Measurements from ENCODE around the gene PPP2R2D.

The PPP2R2D gene

DNA sequence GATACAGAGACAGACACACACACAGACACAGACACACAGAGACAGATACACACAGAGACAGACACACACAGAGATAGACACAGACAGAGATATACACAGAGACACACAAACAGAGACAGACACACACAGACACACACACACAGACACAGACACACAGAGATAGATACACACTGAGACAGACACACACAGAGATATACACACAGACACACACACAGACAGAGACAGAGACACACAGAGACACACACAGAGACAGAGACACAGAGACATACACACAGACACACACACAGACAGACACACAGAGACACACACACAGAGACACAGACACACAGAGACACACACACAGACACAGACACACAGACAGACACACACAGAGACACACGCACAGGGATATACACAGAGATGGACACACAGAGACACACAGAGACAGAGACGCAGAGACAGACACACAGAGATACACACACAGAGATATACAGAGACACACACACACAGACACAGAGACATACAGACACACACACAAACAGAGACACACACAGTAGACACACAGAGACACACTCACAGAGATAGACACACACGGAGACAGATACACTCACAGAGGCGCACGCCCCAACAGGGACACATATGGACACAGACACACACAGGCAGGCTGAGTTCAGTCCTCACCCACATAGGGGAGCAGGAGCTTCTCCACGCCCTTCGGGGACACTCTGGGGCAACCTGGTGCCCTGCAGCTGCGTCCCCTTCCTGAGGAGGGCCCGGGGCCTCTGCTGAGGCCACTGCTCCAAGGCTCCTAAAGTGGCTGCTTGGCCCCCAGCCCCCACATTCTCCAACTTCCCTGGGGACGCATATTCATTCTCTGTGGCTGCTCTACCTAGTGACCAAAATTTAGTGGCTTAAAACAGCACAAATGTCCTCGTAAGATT lies 10.3 kb upstream of the PPP2R2D start:
- no peak for DNase-seq

DNA sequence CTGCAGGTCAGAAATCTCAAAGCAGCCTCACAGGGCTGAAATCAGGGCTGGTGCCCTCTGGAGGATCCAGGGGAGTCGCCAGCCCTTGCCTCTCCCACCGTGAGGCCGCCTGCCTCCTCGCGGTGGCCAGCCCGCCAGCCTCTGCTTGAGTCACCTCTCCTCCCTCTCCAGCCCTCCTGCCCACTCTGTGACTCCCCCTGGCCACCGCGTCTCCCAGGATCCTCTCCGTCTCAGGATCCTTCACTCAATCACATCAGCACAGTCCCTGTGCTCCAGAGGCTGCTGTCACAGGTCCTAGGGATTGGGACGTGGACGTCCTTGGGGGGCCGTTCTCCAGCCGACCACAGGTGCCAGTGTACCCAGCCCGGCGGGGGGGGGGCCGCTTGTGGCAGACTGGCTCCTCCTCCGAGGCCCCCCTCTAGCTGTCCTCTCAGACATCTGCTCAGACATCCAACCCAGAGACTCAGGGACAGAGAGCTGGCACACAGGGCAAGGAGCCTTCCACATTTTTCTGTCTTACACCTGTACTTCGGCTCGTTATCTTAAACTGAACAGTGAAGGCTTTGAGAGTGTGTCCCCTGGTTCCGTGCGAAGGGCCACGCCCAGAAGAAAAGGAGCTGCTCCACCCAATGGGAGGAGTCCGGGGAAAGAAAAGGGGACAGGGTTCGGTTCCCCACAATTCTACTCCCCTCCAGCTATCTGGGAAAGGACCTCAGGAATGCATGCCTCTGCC lies 9.4 kb upstream of the PPP2R2D start:
- DNase-seq, result no peak

DNA sequence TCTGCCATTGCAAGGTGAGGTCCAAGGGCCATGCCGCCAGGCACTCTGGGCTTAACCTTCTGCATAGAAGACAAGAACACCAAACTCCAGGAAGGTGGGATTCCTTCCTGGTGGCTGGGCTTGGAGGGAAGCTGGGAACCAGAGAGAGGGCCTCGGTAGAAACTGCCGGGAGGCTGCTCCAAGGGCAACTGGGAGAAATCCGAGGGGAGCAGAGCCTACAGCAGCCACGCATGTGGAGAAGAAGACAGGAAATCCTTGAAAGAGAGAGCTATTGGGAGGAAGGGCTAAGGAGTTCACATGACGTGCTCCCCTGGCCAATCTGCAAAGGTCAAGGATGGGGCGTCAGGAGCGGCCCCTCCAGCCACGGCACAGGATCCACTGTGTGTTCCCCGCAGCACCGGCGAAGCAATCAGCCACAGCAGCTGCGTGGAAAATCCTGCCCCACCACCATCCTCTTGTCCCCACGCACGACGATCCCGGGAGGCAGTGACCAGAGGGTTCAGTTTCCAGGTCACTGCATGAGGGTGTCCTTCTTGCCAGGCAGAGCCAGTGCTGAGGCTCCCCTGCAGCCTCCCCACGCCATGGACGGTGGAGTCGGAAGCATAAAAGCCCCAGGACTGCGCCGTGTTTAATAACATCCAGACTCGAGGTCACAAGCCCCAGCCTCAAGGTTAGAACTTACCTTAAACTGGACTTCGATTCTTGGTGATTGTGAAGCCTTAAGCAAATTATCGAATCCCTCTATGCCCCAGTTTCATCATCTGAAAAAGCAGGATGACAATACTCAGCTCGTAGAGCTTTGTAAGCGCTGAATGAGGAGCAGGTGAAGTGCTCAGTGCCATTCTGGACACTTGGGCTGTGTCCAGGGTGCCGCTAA lies 8.6 kb upstream of the PPP2R2D start:
- no peak for DNase-seq

DNA sequence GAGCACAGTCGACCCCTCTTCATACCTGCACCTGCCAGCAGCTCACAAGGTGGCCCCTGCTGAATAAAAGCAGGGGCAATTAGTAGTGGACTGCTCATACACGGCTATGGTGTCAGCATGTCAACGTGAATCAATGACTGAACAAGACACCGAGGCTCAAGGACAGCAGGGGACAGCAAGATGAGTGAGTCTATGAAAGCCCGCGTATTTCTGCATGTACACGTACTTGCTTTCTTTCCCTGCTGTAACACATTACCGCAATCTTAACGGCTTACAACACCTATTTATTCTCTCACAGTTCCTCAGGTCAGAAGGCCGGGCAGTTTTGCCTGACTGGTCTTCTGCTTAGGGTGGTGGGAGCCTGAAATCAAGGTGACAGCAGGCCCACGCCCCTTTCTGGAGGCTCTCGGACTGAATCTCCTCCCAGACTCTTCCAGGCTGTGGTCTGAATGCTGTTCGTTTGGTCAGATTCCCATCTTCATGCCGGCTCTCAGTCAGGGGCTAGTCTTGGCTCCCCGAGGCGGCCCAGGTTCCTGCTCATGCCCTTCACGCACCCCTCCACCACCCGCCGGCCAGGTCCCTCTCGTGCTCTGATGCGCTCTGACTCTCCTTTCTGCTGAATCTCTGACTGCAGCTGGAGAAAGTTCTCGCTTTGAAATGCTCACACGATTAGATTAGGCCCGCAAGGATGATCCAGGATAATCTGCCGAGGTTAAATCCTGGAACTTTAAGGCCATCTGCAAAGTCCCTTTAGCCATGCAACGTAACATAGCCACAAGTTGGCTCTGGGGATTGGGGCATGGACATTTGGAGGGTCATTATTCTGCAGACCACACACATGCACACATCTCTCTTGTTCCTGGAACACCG lies 7.8 kb upstream of the PPP2R2D start:
- DNase-seq, result no peak

DNA sequence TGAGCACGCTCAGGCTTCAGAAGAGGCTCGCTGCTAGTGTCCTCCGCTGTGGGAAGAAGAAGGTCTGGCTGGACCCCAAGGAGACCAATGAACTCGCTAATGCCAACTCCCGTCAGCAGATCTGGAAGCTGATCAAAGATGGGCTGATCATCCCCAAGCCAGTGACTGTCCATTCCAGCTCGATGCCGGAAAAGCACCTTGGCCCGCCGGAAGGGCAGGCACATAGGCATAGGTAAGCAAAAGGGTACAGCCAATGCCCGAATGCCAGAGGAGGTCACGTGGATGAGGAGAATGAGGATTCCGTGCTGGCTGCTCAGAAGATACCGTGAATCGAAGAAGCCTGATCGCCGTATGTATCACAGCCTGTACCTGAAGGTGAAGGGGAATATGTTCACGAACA lies 5.7 kb upstream of the PPP2R2D start:
- DNase-seq, result no peak

DNA sequence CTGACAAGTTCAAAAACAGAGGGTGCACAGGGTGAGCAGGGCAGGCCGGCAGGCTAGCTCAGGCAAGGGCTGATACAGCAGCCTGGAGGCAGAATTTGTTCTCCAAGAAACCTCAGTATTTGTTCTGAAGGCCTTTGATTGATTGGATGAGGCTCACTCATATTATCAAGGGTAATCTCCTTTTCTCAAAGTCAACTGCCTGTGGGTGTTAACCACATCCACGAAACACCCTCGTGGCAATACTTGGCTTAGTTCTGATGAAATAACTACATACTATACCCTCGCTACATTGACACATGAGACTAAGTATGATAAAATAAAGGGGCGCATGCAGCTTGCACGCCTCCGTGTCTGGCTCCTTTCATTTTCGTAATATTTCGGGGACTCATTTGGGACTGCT lies 4.4 kb upstream of the PPP2R2D start:
- DNase-seq, result no peak

DNA sequence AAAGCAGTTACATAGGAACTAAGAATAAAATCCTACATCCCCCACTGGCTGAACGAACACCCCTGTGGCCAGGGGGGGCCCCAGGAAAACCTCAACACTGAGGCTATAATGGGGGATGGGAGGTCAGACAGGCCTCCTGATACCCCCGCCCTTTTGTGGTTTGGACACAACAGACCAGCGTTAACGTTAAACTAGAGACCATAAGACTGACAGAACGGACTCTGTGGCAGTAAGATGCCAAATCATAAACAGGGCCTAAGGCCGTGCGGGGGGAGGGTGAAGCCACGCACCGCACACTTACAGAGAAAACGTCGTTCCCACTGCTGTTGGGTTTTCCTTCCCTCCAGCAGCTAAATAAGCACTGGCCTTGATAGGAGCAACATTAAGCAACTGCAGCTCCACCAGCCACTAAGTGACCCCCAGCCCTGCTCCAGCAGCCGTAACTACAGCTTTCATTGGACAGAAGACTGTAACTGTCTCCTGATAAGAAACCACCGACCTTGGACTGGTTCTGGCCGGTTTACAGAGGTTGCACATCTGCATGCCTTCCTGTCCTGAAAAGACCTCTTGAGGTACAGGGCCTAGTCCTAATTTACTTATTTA lies 3.4 kb upstream of the PPP2R2D start:
- no peak for DNase-seq

DNA sequence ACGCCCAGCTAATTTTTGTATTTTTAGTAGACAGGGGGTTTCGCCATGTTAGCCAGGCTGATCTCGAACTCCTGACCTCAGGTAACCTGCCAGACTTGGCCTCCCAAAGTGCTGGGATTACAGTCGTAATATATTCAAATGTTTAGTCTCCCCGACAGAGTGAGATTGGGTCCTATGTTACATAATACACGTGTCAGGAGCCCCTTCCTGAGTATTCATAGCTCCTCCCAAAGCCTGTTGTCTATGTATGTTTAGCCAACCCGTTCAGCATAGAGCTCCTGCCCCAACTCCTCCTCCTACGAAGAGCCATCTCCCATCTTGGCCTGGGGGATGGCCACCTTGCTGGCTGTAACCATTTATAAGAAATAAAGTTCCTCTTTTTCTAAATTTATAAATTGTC lies 2.7 kb upstream of the PPP2R2D start:
- no peak for DNase-seq

DNA sequence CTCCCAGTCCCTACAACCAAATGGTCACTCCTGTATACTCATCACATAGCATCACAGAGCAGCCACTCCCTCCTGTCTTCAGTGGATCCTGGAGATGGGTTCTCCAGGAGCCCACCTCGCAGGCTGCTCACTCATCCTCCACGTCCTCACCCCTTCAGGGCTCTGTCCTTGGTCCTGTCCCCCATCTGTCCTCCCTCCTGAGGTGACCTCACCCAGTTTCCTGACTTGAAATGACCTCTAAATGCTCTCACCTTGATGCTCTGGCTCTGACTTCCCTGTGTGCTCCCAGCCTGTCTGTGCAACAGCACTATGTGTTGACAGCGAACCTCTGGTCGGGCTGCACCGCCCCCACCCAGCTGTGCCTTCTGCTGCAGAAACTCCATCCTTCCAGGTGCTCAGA lies 2.1 kb upstream of the PPP2R2D start:
- no peak for DNase-seq

DNA sequence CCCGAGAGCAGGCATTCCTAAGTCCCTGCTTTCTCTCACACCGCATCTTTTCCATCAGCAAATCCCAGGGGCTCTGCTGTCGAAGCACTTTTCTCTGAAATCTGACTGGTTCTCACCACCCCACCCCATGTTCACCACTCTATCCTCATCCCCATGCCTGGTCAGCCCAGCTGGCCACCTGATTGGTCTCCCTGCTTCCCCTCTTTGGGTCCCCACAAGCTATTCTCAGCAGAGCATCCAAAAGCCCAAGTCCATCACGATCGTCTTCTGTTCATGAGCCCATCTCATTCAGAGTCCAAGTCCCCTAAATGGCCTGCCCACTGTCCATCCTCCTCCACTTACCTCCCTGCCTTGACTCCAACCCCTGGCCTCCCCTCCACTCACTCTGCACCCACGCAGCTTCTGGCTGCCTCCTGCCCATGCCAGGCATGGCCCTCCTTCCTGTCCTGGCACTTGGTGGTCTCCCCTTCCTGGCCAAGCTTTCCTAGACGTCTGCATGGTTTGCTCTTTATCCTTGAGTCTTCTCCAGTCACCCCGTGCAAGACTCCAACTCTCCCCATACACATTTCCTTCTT lies 1.6 kb upstream of the PPP2R2D start:
- no peak for DNase-seq

DNA sequence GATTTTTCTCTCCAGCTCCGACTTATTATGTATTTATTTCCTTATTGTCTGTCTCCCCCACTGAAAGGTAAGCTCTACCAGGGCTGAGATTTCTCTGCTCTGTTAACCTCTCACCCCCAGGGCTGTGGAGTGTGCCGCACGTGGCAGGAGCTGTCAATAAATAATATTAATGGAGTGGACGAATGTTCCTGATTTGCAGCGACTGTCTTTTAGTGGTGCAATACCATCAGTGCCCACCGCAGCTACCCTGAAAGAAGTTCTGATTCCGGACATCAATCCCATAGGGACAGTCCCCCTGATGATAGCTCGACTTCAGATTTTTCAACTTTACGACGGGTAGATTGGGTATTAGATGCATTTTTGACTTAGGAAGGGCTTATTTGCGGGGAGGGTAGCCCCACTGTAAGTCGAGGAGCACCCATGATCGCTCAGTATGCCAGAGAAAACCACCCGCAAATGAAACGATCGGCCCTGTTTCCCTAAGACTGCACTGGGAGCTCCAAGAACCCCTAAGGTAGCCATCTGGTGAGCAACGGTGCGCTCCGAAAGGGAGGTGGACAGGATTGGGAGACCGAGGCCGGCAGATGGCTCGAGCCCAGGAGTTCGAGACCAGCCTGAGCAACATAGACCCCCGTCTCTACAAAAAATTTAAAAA lies 986 bp upstream of the PPP2R2D start:
- no peak for DNase-seq

DNA sequence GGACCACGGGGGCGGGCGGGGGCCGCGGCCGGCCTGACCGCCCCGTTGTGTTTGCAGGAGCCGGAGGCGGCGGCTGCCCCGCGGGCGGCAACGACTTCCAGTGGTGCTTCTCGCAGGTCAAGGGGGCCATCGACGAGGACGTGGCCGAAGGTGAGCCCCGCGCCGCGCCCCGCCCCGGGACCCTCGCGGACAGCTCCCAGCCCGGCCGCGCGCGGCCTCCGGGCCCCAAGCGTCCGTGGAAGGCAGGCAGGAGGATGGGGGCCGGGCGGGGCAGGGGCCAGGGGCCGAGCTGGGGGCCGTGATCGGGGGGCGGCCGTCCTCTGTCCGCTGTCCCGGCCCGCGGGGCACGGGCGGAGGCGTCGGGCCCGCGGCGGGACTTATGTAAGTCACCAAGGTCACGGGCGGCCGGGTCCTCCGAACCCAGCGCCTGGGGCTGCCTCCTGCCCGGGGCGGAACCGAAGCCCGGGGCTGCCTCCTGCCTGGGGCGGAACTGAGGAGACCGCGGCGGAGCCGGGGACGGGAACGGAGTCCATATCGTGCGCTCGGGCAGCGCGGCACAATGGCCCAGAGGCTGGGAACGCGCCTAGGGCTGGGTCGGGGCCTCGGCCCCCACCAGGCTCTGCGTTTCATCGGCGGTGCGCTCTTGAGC lies 497 bp downstream of the PPP2R2D start:
- DNase-seq, result peak; percentile 73

DNA sequence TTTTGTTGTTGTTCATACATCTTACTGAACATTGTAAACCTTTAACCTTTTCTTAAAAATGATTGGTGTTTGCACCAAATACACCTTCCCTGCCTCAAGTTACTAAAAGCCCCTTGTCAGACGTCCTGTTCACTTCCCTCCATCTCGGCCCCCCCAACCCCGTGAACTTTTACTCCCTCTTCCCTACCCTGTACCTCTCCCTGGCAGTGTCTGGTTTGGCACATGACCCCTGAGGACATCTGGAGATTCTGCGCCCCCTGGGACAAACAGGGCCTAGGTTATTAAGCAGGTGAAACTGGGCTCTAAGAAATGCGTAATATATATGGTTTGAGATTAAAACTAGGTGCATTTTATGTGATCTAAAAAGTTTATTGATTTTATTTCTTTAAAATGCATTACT lies 1.4 kb downstream of the PPP2R2D start:
- DNase-seq, result no peak

DNA sequence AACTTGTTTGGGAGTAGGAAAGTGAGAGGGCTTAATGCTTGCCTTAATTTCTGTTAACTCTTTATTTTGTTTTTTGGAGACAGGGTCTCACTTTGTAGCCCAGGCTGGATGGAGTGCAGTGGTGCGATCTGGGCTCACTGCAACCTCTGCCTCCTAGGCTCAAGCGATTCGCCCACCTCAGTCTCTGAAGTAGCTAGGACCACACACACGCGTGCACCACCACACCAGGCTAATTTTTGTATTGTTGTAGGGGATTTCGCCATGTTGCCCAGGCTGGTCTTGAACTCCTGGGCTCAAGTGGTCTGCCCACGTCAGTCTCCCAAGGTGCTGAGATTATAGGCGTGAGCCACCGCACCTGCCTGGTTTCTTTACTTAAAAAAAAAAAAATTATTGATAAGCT lies 1.9 kb downstream of the PPP2R2D start:
- no peak for DNase-seq

DNA sequence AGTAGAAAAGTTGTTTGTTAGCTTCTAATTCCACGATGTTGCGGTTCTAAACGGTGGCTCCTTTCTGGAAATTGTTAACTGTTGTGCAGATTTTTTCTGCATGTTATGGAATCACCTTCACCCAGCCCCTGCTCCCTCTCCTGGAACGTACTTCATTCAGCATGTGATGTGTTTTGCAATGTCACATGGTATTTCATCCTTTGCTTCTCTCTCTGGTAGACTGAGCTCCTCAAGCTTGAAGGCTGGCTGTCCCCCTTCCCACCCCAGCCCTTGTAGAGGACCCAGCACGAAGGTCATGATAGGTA lies 4.4 kb downstream of the PPP2R2D start:
- DNase-seq, result no peak

DNA sequence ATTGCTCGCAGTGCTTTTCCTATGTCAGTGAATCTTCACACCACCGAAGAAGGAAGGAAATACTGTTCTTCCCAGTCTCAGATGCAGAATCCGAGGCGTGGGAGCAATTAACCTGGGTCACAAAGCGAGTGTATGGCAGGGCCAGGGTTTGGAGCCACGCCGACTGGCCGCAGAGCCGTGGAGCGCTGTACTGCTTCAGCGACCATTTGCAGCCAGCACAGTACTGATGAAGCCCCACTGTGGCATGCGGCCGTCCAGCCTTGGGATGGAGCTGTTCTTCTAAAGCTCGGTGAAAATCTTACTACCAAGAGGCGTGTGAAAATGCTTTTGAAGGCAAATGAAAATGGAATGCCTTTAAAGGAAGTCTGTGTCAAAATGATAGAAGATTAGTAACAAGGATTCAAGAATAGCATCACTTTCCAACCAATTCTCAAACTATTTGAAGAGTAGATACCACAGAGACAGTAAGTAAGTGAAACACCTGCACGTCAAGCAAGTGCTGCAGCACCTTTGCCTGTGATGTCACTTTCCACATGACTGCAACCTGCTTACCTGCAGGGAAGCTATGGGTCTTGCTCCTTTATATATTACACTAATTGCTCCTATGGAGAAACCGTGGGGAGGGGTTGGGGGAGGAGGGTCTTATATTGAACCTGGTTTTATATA lies 4.9 kb downstream of the PPP2R2D start:
- DNase-seq, result no peak

DNA sequence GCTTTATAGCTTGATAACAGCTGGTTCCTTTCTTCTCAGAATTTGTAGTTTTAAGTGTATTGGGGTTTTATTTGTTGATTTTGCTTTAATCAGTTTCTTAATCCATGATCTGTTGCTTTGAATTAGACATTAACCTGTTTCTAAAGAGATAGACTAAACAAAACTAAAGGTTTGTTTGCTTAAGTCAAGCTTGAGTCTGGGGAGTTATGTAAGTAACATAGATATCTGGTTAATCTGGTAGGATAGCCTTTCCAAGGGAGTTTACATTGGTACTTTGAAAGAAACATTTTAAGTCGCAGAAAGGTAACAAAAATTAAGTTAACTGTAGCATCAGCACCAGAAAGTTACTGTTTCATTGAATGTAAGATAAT lies 5.4 kb downstream of the PPP2R2D start:
- DNase-seq, result no peak

DNA sequence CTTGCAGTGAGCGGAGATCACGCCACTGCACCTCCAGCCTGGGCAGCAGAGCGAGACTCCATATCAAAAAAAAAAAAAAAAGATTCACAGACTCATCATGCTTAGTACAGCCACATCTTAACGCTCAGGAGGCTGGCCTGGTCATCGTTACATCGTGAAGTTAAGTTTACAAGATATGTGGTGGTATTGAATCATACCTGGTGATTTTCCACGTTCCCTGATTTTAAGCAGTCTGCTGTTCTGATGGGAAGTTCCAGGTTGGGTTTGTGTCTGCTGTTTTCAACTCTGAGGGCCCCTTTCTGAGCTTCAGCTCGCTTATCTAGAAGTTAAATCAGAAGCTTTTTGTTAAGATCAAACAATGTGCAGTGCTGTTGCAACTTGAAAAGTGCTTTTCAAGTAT lies 6.9 kb downstream of the PPP2R2D start:
- no peak for DNase-seq

DNA sequence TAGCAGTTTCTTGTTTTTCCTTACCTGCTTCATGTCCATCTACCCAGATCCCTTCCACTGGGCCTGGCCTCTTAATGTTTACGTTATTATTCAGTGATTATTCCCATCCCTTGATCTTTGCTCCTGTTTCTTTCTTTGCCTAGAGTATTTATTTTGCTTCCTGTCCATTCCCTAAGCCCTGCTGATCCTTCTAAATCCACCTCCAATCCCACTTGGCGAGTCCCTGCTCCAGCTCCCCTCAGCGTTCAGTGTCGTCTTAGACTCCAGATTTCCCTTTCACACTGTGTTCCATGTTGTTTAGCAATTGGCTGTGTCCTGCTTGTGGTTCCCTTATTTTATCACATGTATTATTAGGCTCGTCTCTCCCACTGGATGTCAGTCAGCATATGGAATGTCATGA lies 7.3 kb downstream of the PPP2R2D start:
- no peak for DNase-seq

Measured in suppressor macrophage treated with lipopolysaccharide for 4 hours (primary cell).